ENCODE results near the gene RTP3. TPM values are rescaled to one million over a fixed set of nuclear protein-coding genes. Genes with fewer than 3 reads are reported as not detected.

The RTP3 gene
- total RNA-seq (2021; fragmentation: NEBNext Ultra II Directional; extraction: Animal tissue kit (Norgen Biotek cat#: 25700)) (0.33 TPM in 1 of 2 replicates, not detected in the other), polyA plus RNA-seq (2011; rRNA removed) (0.06 and 0.08 TPM in 2 replicates), polyA minus RNA-seq (2011; rRNA and poly(A)+ RNA removed) (not detected in 2 replicates)
- polyA plus RNA-seq (2011; cell fraction: cytosol; rRNA removed), result 0.05 TPM
- not detected for polyA plus RNA-seq (2011; cell fraction: nucleus; rRNA removed)
- 0.13 to 0.17 TPM (median 0.13 TPM) in 3 of 4 replicates, not detected in the other for polyA plus RNA-seq (2012, experiment 1 of 2)
- 0.13 TPM for polyA plus RNA-seq (2012, experiment 2 of 2)
- polyA plus RNA-seq (2013, experiment 1 of 2), result 0.10 TPM
- not detected for polyA plus RNA-seq (2013, experiment 2 of 2)
- not detected for polyA minus RNA-seq (2011; cell fraction: cytosol; rRNA and poly(A)+ RNA removed)
- polyA minus RNA-seq (2011; cell fraction: nucleus; rRNA and poly(A)+ RNA removed), result not detected
- long read RNA-seq, experiment 1, result 0 reads
- long read RNA-seq, experiment 2, result 0 reads

GRCh38 chr3:46497556-46498265, at the start of gene RTP3:
TSS of gene RTP3 (plus strand) at chr3:46497976. CDS start at chr3:46498063, 87 bp downstream.
- no peak within 1 kb of the TSS for H3K27ac ChIP-seq (ENCODE audit: low read depth, low read length)
- no peaks in the 10 kb centered on the region for H3K36me3 ChIP-seq (ENCODE audit: control insufficient read depth in 2 of 4, insufficient read depth in 4 of 4, low read length in 3 of 4)
- WGBS, 2 experiments (ENCODE audit: extremely low coverage in 1 of 2, insufficient coverage in 1 of 2, insufficient read length in 1 of 2, insufficient replicate concordance in 2 of 2, low coverage in 1 of 2, low lambda C conversion rate in 2 of 2, missing lambda C conversion rate in 1 of 2), result 88% methylated on average over 9 of the region's 9 CpGs; no CpG with 5 or more reads in 1 of the 2 experiments
- peaks cover 0 to 4% (median 0%) of the 10 kb centered on the region in 4 experiments; a peak in 1 of 7 replicates for H3K27me3 ChIP-seq (replicated peaks in 1 of 4; ENCODE audit: control insufficient read depth in 3 of 4, extremely low read depth in 1 of 4, insufficient read depth in 3 of 4, low read length in 3 of 4)
- H2BK20ac ChIP-seq (ENCODE audit: low read length), result peak within 1 kb of the TSS; percentile 38
- no peak for TF ChIP-seq USF2 (IDR thresholded peaks at IDR 0.05; ENCODE audit: low read length)
- no peak within 1 kb of the TSS for H3K4me3 ChIP-seq (ENCODE audit: extremely low read depth in 1 of 4, insufficient read depth in 2 of 4, low read depth in 3 of 4, low read length in 4 of 4)
- H3K23me2 ChIP-seq (ENCODE audit: low read depth, low read length), result no peaks in the 10 kb centered on the region
- no peak within 1 kb of the TSS for H3K4me2 ChIP-seq (ENCODE audit: insufficient read depth in 1 of 2, low read depth in 2 of 2, low read length in 2 of 2)
- peaks cover 0 to 9% (median 1%) of the 10 kb centered on the region in 4 experiments; a peak in 3 of 7 replicates for H3K4me1 ChIP-seq (replicated peaks in 1 of 4; ENCODE audit: control insufficient read depth in 3 of 4, insufficient read depth in 4 of 4, low read length in 3 of 4)
- H4K8ac ChIP-seq (ENCODE audit: extremely low read depth, insufficient read depth, low read length), result no peak within 1 kb of the TSS; the same call in 1 of the 2 replicates
- H3K18ac ChIP-seq (ENCODE audit: extremely low read depth, low read length), result peak within 1 kb of the TSS; percentile 1; the same call in 1 of the 2 replicates
- no peak within 1 kb of the TSS for H4K5ac ChIP-seq (ENCODE audit: insufficient read length, low read depth, low read length)
- peak within 1 kb of the TSS; percentile 52; the same call in 1 of the 2 replicates for H2BK12ac ChIP-seq (ENCODE audit: low read depth, low read length)
- no peak for FAIRE-seq
- POLR2A ChIA-PET (ENCODE audit: partially characterized antibody), result interaction anchor here (0.9 to 2.9 kb wide), 9 partner anchors 8 to 89 kb away, joined by 3 to 21 read pairs (median 4); no protein-coding TSS in a partner anchor
- peak within 1 kb of the TSS; percentile 15; the same call in 1 of the 2 replicates for H2AFZ ChIP-seq (ENCODE audit: low read length)
- H3K4ac ChIP-seq (replicated peaks; ENCODE audit: insufficient read length, low read depth, low read length), result peak within 1 kb of the TSS; percentile 22
- H2BK5ac ChIP-seq (ENCODE audit: low read depth, low read length), result peak within 1 kb of the TSS; percentile 19; the same call in 1 of the 2 replicates
- H3K23ac ChIP-seq (ENCODE audit: insufficient read length), result no peak within 1 kb of the TSS
- DNase-seq (ENCODE audit: low read depth in 1 of 2, low spot score in 2 of 2), result peak in 1 of 2 experiments; percentile 35
- peaks cover 0 to 10% of the 10 kb centered on the region in 2 experiments; a peak in 2 of 4 replicates for H3K9me3 ChIP-seq (ENCODE audit: insufficient read depth in 2 of 2, low read depth in 1 of 2, low read length in 1 of 2)
- CTCF ChIA-PET (ENCODE audit: partially characterized antibody), result interaction anchor here (0.6 to 7.9 kb wide), 23 partner anchors 8 to 382 kb away, joined by 3 to 63 read pairs (median 5); no protein-coding TSS in a partner anchor
- no peaks in the 10 kb centered on the region for H3K79me2 ChIP-seq (ENCODE audit: control insufficient read depth in 1 of 2, insufficient read depth in 2 of 2, low read length in 2 of 2)
- H3K56ac ChIP-seq (replicated peaks; ENCODE audit: insufficient read length, low read depth, low read length), result no peak within 1 kb of the TSS
- H4K20me1 ChIP-seq (replicated peaks in 1 of 2; ENCODE audit: control insufficient read depth in 1 of 2, insufficient read depth in 2 of 2, low read length in 2 of 2), result no peaks in the 10 kb centered on the region
- H2AK5ac ChIP-seq (ENCODE audit: low read depth, low read length), result 0 out of 2 replicates have a peak within 1 kb of the TSS, but pooled peaks have one; percentile 43
- no peak within 1 kb of the TSS for H2BK120ac ChIP-seq (replicated peaks; ENCODE audit: low read depth, low read length)
- H3K9ac ChIP-seq (replicated peaks in 1 of 4; ENCODE audit: extremely low read depth in 1 of 4, low read depth in 3 of 4, low read length in 3 of 4), result no peak within 1 kb of the TSS; a peak in 1 of 7 replicates
- no peaks in the 10 kb centered on the region for H3K79me1 ChIP-seq (ENCODE audit: low read depth, low read length)
- H4K91ac ChIP-seq (replicated peaks; ENCODE audit: insufficient read length, low read length), result peak within 1 kb of the TSS; percentile 8
- no peak within 1 kb of the TSS for H2BK15ac ChIP-seq (ENCODE audit: low read length)
- no peak within 1 kb of the TSS for H3K14ac ChIP-seq (ENCODE audit: insufficient read length)
